Kidney capillary endothelial cell (primary cell): ENCODE data around the gene PRDM15.

Experiments
- DNase-seq: peaks from one replicate; pipeline ENCODE4 v3.0.0-alpha.2; 2018; ENCODE audit warnings: low spot score

The PRDM15 gene

GRCh38 chr21:41763398-41763931 is 115.7 kb downstream of the PRDM15 start:
- DNase-seq, result no peak

GRCh38 chr21:41762753-41763152 is 116.4 kb downstream of the PRDM15 start:
- no peak for DNase-seq

GRCh38 chr21:41761934-41762635 is 117.1 kb downstream of the PRDM15 start:
- DNase-seq, result no peak

- DNase-seq, result no peak
These were observed 117.8 kb downstream of the PRDM15 start for GRCh38 chr21:41761211-41761933.

GRCh38 chr21:41760411-41760810 is 118.7 kb downstream of the PRDM15 start:
- DNase-seq, result no peak

- no peak for DNase-seq
These were observed 119.2 kb downstream of the PRDM15 start for GRCh38 chr21:41759926-41760325.

- no peak for DNase-seq
These were observed 119.8 kb downstream of the PRDM15 start for GRCh38 chr21:41759214-41759840.

GRCh38 chr21:41758550-41758949 is 120.6 kb downstream of the PRDM15 start:
- DNase-seq, result no peak

GRCh38 chr21:41755934-41756773 is 123.0 kb downstream of the PRDM15 start:
- no peak for DNase-seq

GRCh38 chr21:41755258-41755933 is 123.7 kb downstream of the PRDM15 start:
- DNase-seq, result no peak

- no peak for DNase-seq
These were observed 124.7 kb downstream of the PRDM15 start for GRCh38 chr21:41754479-41754891.

GRCh38 chr21:41753006-41753898 is 125.9 kb downstream of the PRDM15 start:
- no peak for DNase-seq

GRCh38 chr21:41752231-41752681 is 126.9 kb downstream of the PRDM15 start:
- peak; percentile 36 for DNase-seq

- no peak for DNase-seq
These were observed 127.5 kb downstream of the PRDM15 start for GRCh38 chr21:41751611-41752011.

- no peak for DNase-seq
These were observed 128.5 kb downstream of the PRDM15 start for GRCh38 chr21:41750532-41751151.

- no peak for DNase-seq
These were observed 129.1 kb downstream of the PRDM15 start for GRCh38 chr21:41750051-41750450.

- no peak for DNase-seq
These were observed 129.9 kb downstream of the PRDM15 start for GRCh38 chr21:41749286-41749685.
